NCI-H345 treated with DMSO at 0.1 percent for 48 hours (cell line): ENCODE results near the gene CASTOR1.

ENCODE experiments used
- DNase-seq: peaks from one replicate; lab custom pipeline; 2025; ENCODE audit not compliant: unreplicated experiment; lab: John Stamatoyannopoulos, UW

CASTOR1 gene

GRCh38 chr22:30247561-30247960 lies 41.7 kb downstream of the CASTOR1 start:
- no peak for DNase-seq

- no peak for DNase-seq
Measured at GRCh38 chr22:30246814-30247376, 42.4 kb downstream of the CASTOR1 start.

GRCh38 chr22:30245985-30246813 lies 43.1 kb downstream of the CASTOR1 start, which contains the start of gene LIF:
Gene LIF (minus strand): TSS chr22:30246759. CDS start chr22:30246695, 64 bp downstream.
- no peak for DNase-seq

GRCh38 chr22:30245181-30245984 lies 43.9 kb downstream of the CASTOR1 start:
- no peak for DNase-seq

GRCh38 chr22:30244641-30245040 lies 44.7 kb downstream of the CASTOR1 start:
- no peak for DNase-seq

GRCh38 chr22:30244066-30244465 lies 45.2 kb downstream of the CASTOR1 start:
- DNase-seq = no peak

GRCh38 chr22:30243661-30244060 lies 45.6 kb downstream of the CASTOR1 start:
- DNase-seq = no peak

- DNase-seq = no peak
Measured at GRCh38 chr22:30241576-30242371, 47.5 kb downstream of the CASTOR1 start.

GRCh38 chr22:30240541-30241417 lies 48.5 kb downstream of the CASTOR1 start:
- no peak for DNase-seq

GRCh38 chr22:30239488-30240405 lies 49.6 kb downstream of the CASTOR1 start:
- no peak for DNase-seq

GRCh38 chr22:30238661-30239487 lies 50.4 kb downstream of the CASTOR1 start:
- DNase-seq = no peak

- DNase-seq = no peak
Measured at GRCh38 chr22:30238136-30238535, 51.2 kb downstream of the CASTOR1 start.

- DNase-seq = no peak
Measured at GRCh38 chr22:30236875-30237274, 52.4 kb downstream of the CASTOR1 start.

GRCh38 chr22:30235687-30236170 lies 53.6 kb downstream of the CASTOR1 start:
- no peak for DNase-seq
